ENCODE measurements around the gene SLC16A10. TPM values are rescaled to one million over a fixed set of nuclear protein-coding genes. Genes with fewer than 3 reads are reported as not detected.
"Not testable (repeated sequence)": the region's sequence is repeated elsewhere in the genome, so short reads cannot be mapped to it uniquely, and the experiment has no call there.

Gene SLC16A10
- total RNA-seq, 4 donors from 2014 or later = 2.5 to 9.5 (median 9.3) TPM

DNA sequence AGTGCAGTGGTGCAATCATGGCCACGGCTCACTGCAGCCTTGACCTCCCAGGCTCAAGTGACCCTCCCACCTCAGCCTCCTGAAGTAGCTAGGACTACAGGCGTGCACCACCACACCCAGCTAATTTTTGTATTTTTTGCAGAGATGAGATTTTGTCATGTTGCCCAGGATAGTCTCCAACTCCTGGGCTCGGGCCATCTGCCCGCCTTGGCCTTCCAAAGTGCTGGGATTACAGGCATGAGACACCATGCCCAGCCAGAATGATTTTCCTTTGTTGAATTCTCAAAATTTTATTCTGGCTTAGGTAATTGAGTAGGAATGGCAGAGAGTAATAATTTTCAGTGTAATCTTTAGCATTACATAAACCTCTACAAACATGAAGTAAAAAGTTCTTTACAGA lies 37.1 kb downstream of the SLC16A10 start:
- no peak for DNase-seq
- no peaks in the 10 kb centered on the region for H3K4me1 ChIP-seq
- no peaks in the 10 kb centered on the region for H3K27me3 ChIP-seq
- TF ChIP-seq, protein P1, sequence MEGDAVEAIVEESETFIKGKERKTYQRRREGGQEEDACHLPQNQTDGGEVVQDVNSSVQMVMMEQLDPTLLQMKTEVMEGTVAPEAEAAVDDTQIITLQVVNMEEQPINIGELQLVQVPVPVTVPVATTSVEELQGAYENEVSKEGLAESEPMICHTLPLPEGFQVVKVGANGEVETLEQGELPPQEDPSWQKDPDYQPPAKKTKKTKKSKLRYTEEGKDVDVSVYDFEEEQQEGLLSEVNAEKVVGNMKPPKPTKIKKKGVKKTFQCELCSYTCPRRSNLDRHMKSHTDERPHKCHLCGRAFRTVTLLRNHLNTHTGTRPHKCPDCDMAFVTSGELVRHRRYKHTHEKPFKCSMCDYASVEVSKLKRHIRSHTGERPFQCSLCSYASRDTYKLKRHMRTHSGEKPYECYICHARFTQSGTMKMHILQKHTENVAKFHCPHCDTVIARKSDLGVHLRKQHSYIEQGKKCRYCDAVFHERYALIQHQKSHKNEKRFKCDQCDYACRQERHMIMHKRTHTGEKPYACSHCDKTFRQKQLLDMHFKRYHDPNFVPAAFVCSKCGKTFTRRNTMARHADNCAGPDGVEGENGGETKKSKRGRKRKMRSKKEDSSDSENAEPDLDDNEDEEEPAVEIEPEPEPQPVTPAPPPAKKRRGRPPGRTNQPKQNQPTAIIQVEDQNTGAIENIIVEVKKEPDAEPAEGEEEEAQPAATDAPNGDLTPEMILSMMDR (IDR thresholded peaks at IDR 0.05) = no peak
- no peak for TF ChIP-seq POLR2A (IDR thresholded peaks at IDR 0.05)
- H3K36me3 ChIP-seq = no peaks in the 10 kb centered on the region
- no peak overlapping the region for H3K4me3 ChIP-seq
- no peak overlapping the region for H3K27ac ChIP-seq
- no peaks in the 10 kb centered on the region for H3K9me3 ChIP-seq

GRCh38 chr6:111129013-111129412 lies 41.7 kb downstream of the SLC16A10 start:
- no peaks in the 10 kb centered on the region for H3K4me1 ChIP-seq
- H3K36me3 ChIP-seq = no peaks in the 10 kb centered on the region
- no peaks in the 10 kb centered on the region for H3K9me3 ChIP-seq
- no peaks in the 10 kb centered on the region for H3K27me3 ChIP-seq
- TF ChIP-seq POLR2A (IDR thresholded peaks at IDR 0.05) = no peak
- TF ChIP-seq, protein P1 (IDR thresholded peaks at IDR 0.05) = no peak
- DNase-seq = no peak
- H3K4me3 ChIP-seq = no peak overlapping the region
- H3K27ac ChIP-seq = no peak overlapping the region

DNA sequence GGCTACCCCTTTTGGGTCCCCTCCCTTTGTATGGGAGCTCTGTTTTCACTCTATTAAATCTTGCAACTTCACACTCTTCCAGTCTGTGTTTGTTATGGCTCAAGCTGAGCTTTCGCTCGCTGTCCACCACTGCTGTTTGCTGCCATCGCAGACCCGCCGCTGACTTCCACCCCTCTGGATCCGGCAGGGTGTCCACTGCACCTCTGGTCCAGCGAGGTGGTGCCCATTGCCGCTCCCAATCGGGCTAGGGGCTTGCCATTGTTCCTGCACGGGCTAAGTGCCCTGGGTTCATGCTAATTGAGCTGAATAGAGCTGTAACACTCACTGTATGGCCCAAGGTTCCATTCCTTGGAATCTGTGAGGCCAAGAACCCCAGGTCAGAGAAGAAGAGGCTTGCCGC lies 43.7 kb downstream of the SLC16A10 start:
- H3K27me3 ChIP-seq, H3K9me3 ChIP-seq, H3K4me3 ChIP-seq, DNase-seq, H3K36me3 ChIP-seq, H3K27ac ChIP-seq, H3K4me1 ChIP-seq: not testable (repeated sequence)

GRCh38 chr6:111132669-111133068 lies 45.4 kb downstream of the SLC16A10 start:
- DNase-seq, H3K27me3 ChIP-seq, H3K4me1 ChIP-seq, H3K36me3 ChIP-seq, H3K9me3 ChIP-seq, H3K4me3 ChIP-seq, H3K27ac ChIP-seq: not testable (repeated sequence)

DNA sequence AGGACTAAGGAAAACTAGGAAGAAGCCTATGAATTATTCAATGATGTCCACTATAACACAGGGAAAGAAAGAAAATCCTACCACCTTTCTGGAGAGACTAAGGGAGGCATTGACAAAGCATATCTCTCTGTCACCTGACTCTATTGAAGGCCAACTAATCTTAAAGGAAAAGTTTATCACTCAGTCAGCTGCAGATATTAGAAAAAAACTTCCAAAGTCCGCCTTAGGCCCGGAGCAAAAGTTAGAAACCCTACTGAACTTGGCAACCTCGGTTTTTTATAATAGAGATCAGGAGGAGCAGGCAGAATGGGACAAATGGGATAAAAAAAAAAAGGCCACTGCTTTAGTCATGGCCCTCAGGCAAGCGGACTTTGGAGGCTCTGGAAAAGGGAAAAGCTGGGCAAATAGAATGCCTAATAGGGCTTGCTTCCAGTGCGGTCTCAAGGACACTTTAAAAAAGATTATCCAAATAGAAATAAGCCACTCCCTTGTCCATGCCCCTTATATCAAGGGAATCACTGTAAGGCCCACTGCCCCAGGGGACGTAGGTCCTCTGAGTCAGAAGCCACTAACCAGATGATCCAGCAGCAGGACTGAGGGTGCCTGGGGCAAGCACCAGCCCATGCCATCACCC lies 47.0 kb downstream of the SLC16A10 start:
- not testable (repeated sequence) for H3K36me3 ChIP-seq, DNase-seq, H3K27me3 ChIP-seq, H3K4me3 ChIP-seq, H3K9me3 ChIP-seq, H3K4me1 ChIP-seq, H3K27ac ChIP-seq

- not testable (repeated sequence) for H3K4me3 ChIP-seq, H3K27ac ChIP-seq, DNase-seq, H3K9me3 ChIP-seq, H3K27me3 ChIP-seq, H3K36me3 ChIP-seq, H3K4me1 ChIP-seq
Measured at GRCh38 chr6:111137489-111138093, 50.3 kb downstream of the SLC16A10 start.

DNA sequence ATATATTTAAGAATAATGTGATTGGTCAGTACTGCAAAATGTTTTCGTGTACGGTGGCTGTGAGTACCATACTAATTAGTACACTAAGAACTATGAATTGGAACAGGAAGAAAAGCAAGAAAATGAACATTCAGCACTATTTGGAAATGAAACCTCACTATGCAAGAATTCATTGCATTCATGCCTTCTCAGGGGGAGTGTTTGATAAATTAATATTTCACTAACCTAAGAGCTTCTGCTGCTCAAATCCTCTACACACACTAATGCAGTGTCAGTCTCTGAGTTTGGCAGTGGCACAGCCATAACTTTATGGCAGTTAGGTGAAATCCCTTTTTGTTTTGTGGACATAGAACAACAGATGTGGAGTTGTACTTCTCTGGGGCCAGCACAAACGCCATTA lies 60.1 kb downstream of the SLC16A10 start:
- TF ChIP-seq, protein P1 (IDR thresholded peaks at IDR 0.05) = no peak
- no peak for DNase-seq
- Histone ChIP-seq H3K4me3 (no peak overlapping the region), H3K4me1 (no peaks in the 10 kb centered on the region), H3K27ac (no peak overlapping the region), H3K27me3 (no peaks in the 10 kb centered on the region), H3K9me3 (no peaks in the 10 kb centered on the region), H3K36me3 (no peaks in the 10 kb centered on the region)

DNA sequence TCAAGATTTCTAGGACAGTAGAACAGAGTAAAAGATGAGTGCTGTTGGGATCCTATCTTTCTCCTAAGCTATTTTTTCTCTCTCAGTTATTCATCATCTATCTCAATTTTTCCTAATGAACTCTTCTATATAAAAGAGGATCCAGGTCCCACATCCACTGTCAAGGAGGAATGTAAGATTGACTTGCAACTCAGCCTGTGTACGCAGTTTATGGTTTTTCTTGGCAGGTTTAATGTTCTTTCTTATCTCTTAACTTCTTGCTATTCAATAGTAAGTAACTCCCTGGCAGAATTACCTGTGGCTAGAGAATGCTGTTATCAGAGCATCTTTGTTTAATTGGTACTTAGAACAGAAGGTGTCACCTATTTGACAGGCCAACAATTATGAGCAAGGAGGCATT lies 60.8 kb downstream of the SLC16A10 start:
- H3K27me3 ChIP-seq = no peaks in the 10 kb centered on the region
- no peaks in the 10 kb centered on the region for H3K36me3 ChIP-seq
- no peak overlapping the region for H3K4me3 ChIP-seq
- H3K4me1 ChIP-seq = no peaks in the 10 kb centered on the region
- no peak overlapping the region for H3K27ac ChIP-seq
- TF ChIP-seq, protein P1 (IDR thresholded peaks at IDR 0.05) = no peak
- TF ChIP-seq POLR2A (IDR thresholded peaks at IDR 0.05) = no peak
- H3K9me3 ChIP-seq = no peaks in the 10 kb centered on the region
- no peak for DNase-seq

All from Peyer's patch (tissue), 4 donors.